Ramos (cell line): ENCODE results near the gene LAIR1.
"Not testable (repeated sequence)": the region's sequence is repeated elsewhere in the genome, so short reads cannot be mapped to it uniquely, and the experiment has no call there.

ENCODE experiments used
- in situ Hi-C: fragments of 300-500 bp; cut with MboI; formaldehyde crosslinking; loops from one replicate; pipeline ENCODE4 v1.14.3; 2022; ENCODE audit warnings: low sequenced_read_pairs; ENCODE audit not compliant: unreplicated experiment

LAIR1 gene

DNA sequence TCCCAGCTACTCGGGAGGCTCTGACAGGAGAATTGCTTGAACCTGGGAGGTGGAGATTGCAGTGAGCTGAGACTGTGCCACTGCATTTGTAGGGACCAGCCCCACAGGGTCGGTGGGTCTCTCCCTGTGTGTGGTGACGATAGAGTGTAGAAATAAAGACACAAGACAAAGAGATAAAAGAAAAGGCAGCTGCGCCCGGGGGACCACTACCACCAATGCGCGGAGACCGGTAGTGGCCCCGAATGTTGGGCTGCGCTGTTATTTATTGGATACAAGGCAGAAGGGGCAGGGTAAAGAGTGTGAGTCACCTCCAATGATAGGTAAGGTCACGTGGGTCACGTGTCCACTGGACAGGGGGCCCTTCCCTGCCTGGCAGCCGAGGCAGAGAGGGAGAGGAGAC, 42.4 kb downstream of the LAIR1 start:
- in situ Hi-C loops, result not testable (repeated sequence)

DNA sequence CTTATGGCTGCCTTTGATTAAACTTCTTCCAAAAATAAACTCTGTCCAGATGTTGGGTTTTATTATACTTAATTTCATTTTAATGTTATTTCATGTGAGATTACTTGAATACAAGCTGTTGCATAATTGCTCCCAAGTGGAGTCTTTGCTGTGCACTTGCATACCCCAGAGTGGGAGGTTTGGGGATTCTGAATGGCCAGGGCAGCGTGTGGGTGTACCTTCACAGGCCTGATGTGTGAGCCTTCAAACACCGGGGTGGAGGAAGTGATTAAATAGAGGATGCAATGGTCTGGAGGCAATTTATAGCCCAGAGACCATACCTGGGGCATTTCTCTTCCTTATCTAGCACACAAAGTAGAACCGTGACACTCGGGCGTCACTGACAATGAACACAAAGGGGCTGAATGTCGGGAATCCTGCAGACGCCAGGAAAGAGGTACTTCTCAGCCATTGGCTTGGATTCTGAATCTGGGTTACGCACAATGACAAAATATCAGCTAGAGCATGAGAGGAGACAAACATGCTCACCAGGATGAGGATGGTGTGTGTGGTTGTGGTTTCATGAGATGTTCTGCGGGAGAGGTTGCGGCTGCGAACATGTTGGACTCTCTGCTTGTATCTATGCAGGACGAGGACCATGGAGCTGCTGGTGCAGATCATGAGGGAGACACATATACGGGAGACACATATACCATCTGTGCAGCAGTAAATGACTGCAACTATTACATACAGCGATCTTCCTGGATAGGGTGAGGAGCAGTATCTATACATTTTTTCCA, 44.6 kb downstream of the LAIR1 start:
- in situ Hi-C loops, result no loop called here

DNA sequence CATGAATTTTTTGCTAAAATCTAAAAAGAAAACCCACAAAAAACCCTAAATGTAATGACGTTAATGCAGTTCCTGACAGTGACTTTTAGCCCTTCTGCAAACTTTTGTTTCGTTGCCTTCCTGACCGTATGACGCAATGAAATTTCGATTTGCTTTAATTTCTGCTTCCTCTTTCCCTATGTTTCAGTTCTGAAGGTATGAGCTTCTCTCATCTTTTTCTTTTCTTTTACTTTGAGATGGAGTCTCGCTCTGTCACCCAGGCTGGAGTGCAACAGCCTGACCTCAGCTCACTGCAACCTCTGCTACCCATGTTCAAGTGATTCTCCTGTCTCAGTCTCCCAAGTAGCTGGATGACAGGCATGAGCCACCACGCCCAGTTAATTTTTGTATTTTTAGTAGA, 45.7 kb downstream of the LAIR1 start:
- in situ Hi-C loops, result no loop called here

DNA sequence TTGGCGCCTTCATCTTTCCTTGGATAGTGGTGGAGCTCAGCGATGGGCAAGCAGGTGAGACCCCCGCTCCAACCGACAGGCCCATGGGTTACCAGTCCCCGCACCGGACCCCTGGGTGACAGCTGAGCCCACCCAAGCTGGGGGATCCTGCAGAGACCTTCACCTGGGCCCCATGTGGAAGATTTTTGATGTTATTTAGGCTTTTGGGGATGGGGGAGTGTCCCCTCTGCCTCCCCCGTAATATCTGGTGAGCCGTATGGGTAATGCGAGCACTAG, 46.8 kb downstream of the LAIR1 start:
- in situ Hi-C loops, result no loop called here

DNA sequence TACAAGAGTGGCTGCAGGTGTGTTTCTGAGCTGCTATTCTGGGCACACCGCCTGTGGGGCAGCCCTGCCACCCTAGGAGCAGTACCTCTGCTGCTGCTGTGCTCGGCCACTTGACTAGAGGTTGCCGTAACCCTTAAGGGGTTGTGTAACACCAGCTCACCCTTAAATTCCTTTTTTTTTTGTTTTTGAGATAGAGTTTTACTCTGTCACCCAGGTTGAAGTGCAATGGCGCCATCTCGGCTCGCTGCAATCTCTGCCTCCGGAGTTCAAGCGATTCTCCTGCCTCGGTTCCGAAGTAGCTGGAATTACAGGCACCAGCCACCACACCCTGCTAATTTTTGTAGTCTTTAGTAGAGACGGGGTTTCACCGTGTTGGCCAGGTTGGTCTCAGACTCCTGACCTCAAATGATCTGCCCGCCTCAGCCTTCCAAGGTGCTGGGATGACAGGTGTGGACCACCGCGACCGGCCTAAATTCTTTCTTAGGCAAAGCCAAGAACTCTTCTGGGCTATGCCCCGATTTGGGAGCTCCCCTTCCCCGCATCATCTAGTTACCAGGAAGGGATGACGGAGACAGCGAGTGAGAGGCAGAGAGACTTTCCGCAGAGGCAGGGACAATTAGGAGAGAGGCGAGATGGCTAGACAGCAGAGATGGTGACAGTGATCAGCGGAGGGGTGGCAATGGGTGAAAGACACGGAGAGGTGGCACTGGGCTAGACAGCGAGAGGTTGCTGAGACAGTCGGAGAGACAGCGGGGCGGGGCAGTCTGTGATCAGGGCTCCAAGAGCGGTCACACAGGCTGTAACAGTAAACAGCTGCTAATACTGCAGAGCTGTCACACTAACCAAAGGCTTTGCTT, 47.4 kb downstream of the LAIR1 start:
- in situ Hi-C loops, result no loop called here

DNA sequence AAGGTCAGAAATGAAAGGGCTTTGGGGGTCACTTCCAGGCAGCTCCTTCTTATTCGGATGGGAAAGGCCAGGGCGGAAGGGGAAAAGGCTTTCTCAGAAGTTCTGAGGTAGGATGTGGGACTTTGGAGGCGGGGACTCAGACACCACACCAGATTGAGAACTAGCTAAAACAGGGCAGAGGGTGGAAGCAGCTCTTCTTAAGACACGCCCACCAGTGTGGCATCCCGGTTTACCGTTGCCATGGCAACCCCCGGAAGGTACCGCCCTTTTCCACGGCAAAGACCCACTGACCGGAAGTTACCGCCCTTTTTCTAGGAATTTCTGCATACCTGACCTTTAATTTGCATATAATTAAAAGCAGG, 48.0 kb downstream of the LAIR1 start:
- in situ Hi-C loops, result no loop called here

DNA sequence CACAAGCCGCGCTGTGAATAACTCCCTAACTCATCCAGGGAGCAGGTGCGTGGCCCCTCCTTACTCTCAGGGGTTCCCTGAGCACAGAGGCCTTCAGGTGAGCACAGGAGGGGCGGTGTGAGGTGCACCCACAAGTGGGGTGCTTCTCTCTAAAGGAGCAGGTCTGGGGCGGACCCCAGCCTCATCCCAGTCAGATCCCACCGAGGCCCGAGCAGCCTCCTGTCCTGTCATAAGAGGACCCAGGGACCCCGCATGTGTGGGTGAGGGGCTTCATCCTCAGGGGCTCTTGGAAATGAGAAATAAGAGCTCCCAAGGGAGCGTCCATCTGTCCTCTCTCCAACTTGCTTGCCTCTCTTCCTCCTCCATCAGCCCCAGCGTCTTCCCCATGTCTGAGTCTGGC, 48.8 kb downstream of the LAIR1 start:
- in situ Hi-C loops, result no loop called here

DNA sequence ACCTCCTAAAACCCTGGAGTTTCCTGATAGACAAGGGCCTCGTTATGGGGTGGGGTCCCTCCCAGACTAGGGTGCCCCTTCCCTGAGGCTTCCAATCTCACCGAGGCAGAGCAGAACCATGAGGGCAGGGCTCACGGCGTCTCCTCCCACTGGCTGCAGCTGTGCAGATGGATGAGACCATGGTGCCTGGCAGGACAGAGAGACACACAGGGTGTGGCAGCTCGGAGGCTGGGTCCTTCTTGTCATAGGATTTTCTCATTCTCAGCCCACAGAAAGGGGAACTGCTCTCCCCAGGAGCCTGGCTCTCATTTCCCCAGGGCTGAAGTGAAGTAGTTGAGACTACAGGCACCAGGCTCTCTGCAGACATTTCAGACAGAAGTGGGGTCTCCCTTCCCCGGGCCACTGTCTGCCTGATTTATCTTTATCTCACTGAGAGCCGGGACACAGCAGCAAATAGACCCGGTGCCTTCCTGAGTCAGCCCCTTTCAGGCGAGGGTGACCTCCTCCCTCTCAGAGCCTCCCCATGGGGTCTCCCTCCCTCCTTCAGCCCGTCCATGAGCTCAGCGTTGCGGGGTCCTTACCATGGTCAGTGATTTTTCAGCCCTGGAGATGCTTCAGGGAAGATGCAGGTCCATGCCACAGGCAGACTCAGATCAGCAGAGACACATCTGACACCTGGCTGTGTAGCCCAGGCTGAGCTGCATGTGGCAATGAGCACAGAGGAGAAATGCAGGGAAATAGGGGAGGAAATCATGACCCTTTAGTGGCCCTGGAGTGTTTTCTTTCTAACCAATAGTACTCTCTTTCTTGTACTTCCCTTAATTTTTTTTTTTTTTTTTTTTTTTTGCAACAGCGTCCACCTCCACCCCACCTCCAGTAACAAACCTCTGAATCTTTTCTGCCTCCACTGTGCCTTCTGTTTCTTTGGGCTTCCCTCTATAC, 52.0 kb downstream of the LAIR1 start, which contains the start of gene LILRA5:
Gene LILRA5 (minus strand): TSS at position 731 of the 942 bp plus-strand sequence. CDS start 147 bp downstream, at position 584.
- in situ Hi-C loops, result no loop called here

DNA sequence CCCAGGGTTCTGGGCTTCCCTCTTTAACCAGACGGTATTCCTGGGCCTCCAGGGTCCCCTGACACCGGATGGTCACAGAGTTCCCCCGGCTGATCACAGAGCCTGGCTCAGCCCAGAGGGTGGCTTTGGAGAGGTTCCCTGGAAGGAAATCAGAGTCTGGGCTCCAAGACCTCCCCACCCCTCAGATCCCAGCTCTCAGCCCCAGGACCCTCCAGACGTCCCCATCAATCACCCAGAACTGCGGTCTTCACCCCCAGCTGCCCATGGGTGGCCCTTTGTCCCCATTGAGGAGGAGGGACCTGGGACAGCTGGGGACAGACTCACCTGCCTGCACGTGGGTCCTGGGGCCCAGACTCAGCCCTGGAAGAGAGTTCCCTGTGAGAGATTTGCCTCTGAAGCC, 52.7 kb downstream of the LAIR1 start:
- in situ Hi-C loops, result no loop called here

DNA sequence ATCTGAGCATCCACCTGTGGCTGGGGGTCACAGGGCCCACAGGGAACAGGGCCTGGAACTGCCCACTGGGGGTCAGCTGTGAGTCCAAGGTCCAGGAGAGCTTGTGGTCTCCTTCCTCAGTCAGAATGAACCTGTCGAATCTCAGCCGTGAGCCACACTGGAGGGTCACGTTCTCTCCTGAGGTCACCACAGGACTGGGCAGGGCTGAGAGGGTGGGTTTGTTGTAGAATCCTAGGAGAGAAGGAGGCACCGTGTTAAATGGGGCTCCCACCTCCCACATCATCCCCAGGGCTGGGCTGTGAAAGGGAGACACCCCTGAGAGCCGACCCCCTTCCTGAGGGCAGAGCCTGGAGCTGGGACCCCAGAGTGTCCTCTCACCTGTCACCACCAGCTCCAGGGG, 53.2 kb downstream of the LAIR1 start:
- in situ Hi-C loops, result no loop called here

DNA sequence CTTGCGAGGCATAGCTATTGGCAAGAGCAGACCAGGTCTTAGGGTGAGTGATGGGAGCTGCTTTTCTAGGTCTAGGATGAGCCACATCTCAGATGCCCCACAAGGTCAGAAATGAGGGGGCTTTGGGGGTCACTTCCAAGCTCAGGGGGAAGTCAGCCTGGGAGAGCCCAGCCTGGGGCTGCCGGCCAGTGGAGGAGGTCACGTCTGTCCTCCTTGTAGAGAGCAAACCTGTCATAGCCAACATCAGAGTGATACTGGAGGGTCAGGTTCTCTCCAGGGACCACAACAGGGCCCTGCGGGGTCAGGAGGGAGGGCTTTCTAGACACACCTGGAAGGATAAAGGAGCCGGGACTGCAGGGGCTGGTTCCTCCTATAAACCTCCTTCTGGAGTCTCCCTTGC, 54.2 kb downstream of the LAIR1 start:
- in situ Hi-C loops, result no loop called here

DNA sequence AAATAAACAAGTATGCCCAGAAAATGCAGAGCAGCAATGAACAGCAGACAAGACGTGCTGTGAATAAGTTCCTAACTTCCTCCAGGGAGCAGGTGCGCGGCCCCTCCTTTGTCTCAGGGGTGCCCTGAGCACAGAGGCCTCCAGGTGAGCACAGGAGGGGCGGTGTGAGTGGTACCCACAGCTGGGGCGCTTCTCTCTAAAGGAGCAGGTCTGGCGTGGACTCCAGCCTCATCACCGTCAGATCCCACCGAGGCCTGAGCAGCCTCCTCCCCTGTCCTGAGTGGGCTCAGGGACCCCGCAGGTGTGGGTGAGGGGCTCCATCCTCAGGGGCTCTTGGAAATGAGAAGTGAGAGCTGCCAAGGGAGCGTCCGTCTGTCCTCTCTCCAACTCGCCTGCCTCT, 54.9 kb downstream of the LAIR1 start:
- in situ Hi-C loops, result no loop called here

DNA sequence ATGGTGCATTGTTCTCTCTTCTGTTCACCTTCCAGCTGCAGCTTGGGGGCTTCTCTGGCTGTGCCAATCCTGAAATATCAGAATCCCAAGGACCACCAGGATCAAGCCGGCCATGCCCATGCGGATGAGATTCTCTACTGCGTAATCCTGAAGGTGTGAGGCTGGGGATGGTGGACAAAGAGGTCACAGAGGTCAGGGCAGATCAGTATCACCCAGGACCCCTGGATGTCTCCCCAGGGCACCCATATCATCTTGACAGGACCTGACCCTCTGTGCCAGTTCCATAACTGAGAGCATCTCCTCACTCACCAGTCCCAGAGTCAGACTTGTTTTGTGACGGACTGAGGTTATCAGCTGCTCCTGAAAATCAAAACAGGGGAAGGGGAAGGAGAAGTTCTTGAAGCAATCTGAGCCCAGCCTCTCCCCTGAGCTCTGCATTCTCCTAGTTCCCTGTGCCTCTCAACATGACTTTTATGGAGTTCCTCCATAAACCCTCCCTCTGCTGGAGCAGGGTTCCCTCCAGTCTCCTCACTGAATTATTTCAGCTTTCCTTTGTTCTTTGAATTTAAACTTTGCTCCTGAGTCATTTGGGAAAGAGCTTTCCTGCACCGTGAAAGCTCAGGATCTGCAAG, 57.2 kb downstream of the LAIR1 start:
- in situ Hi-C loops, result no loop called here

DNA sequence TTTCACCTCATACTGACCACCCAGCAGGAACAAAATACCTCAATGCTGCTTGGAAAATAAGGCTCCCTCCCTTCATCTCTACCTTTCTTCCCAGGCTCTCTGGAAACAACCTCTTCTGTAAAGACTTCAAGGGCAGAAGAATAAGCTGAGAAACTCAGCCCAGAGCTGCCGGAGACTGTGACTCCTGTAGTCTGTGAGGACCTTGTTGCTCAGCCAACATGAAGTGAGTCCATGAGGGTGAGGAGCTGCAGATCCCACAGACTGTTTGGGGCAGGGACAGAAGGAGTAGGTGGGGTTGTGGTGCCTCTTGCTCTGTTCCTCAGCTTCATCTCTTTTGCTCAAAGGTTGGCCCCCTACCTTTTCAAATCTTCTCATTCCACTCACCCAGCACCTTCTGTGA, 59.6 kb downstream of the LAIR1 start:
- in situ Hi-C loops, result no loop called here

DNA sequence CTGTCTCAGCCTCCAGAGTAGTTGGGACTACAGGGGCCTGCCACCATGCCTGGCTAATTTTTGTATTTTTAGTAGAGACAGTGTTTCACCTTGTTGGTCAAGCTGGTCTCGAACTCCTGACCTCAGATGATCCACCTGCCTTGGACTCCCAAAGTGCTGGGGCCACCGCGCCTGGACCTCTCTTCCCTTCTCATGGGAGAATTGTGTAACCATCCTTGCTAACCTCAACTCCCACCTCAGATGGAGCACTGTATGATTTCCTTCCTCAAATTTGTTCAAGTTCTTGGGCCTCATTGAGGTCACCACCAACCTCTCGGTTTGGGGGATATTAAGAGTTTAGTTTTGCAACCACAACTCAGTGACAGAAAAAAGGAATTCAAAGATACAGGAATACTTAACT, 62.5 kb downstream of the LAIR1 start:
- in situ Hi-C loops, result no loop called here
